K562 (cell line): ENCODE data around the gene ATRAID.

Experiments
- ATF1 ChIP-seq, 2 experiments: fragments of 450-650 bp in 1 of 2; IDR thresholded peaks; 2 replicates each; pipeline ENCODE4 v1.6.1; 2016; ENCODE audit warnings: missing compliant biosample characterization in 1 of 2, missing genetic modification characterization in 1 of 2
- ZNF639 ChIP-seq, 2 experiments: fragments of 200-800 bp in 1 of 2; sonication (Bioruptor generic) in 1 of 2; sonication (generic) in 1 of 2; formaldehyde crosslinking in 1 of 2; IDR thresholded peaks in 1 of 2; conservative IDR thresholded peaks in 1 of 2; 2 replicates each; pipeline versions ENCODE4 v1.5.0 to v1.6.1; 2016 to 2020; ENCODE audit warnings: missing compliant biosample characterization in 1 of 2, missing genetic modification characterization in 1 of 2, missing genetic modification reagents in 1 of 2

GRCh38 chr2:27227501-27227900, 15.7 kb downstream of the ATRAID start:
- TF ChIP-seq ZNF639 (CRISPR knock-in tag; conservative IDR thresholded peaks at IDR 0.05 in 1 of 2, IDR thresholded peaks at IDR 0.05 in 1 of 2): no peak
- TF ChIP-seq ATF1 (CRISPR knock-in tag; IDR thresholded peaks at IDR 0.05): no peak
- no peak for TF ChIP-seq ATF1 (tag; IDR thresholded peaks at IDR 0.05)
